Measurements from ENCODE around the gene GNB3. TPM values are rescaled to one million over a fixed set of nuclear protein-coding genes. Genes with fewer than 3 reads are reported as not detected.

GNB3 gene
- total RNA-seq, 1 experiment from 2014 or later = 14.0 TPM

GRCh38 chr12:6828781-6829535 is 11.8 kb upstream of the GNB3 start (continued):
- TF ChIP-seq, protein P1, sequence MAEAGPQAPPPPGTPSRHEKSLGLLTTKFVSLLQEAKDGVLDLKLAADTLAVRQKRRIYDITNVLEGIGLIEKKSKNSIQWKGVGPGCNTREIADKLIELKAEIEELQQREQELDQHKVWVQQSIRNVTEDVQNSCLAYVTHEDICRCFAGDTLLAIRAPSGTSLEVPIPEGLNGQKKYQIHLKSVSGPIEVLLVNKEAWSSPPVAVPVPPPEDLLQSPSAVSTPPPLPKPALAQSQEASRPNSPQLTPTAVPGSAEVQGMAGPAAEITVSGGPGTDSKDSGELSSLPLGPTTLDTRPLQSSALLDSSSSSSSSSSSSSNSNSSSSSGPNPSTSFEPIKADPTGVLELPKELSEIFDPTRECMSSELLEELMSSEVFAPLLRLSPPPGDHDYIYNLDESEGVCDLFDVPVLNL (CRISPR knock-in tag; IDR thresholded peaks at IDR 0.05; ENCODE audit: borderline replicate concordance, low read depth) = peak; percentile 61; the same call in 1 of the 2 replicates
- TF ChIP-seq, protein P2, sequence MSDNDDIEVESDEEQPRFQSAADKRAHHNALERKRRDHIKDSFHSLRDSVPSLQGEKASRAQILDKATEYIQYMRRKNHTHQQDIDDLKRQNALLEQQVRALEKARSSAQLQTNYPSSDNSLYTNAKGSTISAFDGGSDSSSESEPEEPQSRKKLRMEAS (CRISPR knock-in tag; IDR thresholded peaks at IDR 0.05) = peak; percentile 61
- TF ChIP-seq FOXP1 (CRISPR knock-in tag; IDR thresholded peaks at IDR 0.05; ENCODE audit: borderline replicate concordance) (peak; percentile 7; the same call in 1 of the 2 replicates), IRF1 (CRISPR knock-in tag; IDR thresholded peaks at IDR 0.05) (no peak), CREM (CRISPR knock-in tag; IDR thresholded peaks at IDR 0.05) (peak; percentile 50; the same call in 1 of the 2 replicates), NFE2L1 (CRISPR knock-in tag; IDR thresholded peaks at IDR 0.05) (peak; percentile 84), ESRRA (CRISPR knock-in tag; IDR thresholded peaks at IDR 0.05; ENCODE audit: borderline replicate concordance) (no peak; the same call in 1 of the 2 replicates), ZNF512 (CRISPR knock-in tag; IDR thresholded peaks at IDR 0.05; ENCODE audit: borderline replicate concordance) (0 out of 2 replicates have a peak, but pooled peaks have one; percentile 23), NFYB (CRISPR knock-in tag; conservative IDR thresholded peaks at IDR 0.05; ENCODE audit: low read depth) (peak; percentile 21), SMAD4 (CRISPR knock-in tag; IDR thresholded peaks at IDR 0.05) (no peak), ARID4B (CRISPR knock-in tag; IDR thresholded peaks at IDR 0.05; ENCODE audit: borderline replicate concordance) (peak; percentile 59; the same call in 1 of the 2 replicates), ZNF263 (CRISPR knock-in tag; IDR thresholded peaks at IDR 0.05; ENCODE audit: low read depth) (no peak), ELF4 (CRISPR knock-in tag; IDR thresholded peaks at IDR 0.05; ENCODE audit: low read depth) (no peak)
- TF ChIP-seq, protein P3, sequence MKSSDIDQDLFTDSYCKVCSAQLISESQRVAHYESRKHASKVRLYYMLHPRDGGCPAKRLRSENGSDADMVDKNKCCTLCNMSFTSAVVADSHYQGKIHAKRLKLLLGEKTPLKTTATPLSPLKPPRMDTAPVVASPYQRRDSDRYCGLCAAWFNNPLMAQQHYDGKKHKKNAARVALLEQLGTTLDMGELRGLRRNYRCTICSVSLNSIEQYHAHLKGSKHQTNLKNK (CRISPR knock-in tag; IDR thresholded peaks at IDR 0.05) = 0 out of 2 replicates have a peak, but pooled peaks have one; percentile 6

DNA sequence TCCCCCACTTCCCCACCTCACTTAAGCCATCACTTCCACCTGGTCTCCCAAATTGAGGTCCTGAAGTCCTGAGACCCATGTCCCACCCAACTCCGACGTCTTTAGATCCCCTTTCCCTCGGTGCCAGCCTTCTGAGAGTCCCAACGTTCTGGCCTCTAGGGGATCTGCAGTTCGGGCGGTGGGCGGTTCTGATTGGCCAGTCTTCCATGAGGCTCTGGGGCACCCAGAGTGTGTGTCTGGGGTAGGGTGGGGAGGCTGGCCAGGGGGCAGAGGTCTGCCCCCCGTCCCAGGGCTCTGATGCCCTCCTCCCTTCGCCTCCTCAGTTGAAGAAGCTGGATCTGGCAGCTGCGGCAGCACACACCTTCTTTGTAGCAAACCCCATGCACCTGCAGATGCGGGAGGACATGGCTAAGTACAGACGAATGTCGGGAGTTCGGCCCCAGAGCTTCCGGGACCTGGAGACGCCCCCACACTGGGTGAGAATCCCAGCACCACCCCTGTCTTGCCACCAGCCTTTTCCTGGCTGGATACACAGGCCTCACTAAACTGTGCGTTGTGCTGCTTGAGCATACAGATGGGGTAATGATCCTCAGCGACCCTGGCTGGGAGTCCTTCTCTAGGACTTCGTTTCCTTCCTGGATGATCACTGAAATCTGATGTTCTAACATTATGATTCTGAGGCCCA is 11.0 kb upstream of the GNB3 start:
- Mint-ChIP-seq H3K4me1 (peaks cover 37% of the 10 kb centered on the region), H3K27me3 (ENCODE audit: low read depth) (peaks cover 19% of the 10 kb centered on the region), H3K4me3 (peak overlapping the region; percentile 99), H3K36me3 (peaks cover 35% of the 10 kb centered on the region), H3K27ac (peak overlapping the region; percentile 94), H3K9me3 (no peaks in the 10 kb centered on the region)
- DNase-seq (ENCODE audit: low spot score) (peak; percentile 47), ATAC-seq (peak; percentile 26)
- POLR2A ChIA-PET = interaction anchor here (0.5 to 1.9 kb wide), 5 partner anchors 19 to 379 kb away, joined by 3 to 7 read pairs (median 3); partner anchors contain the start of genes CDCA3 and PTMS
- CTCF ChIA-PET = interaction anchor here (0.6 to 8.9 kb wide), 10 partner anchors 23 to 1883 kb away, joined by 3 to 110 read pairs (median 5); partner anchors contain the start of genes COPS7A, LAG3, MLF2 and PTMS
- TF ChIP-seq PRRX2 (CRISPR knock-in tag; IDR thresholded peaks at IDR 0.05) (no peak), FOXP1 (CRISPR knock-in tag; IDR thresholded peaks at IDR 0.05; ENCODE audit: borderline replicate concordance) (no peak), ESRRA (CRISPR knock-in tag; IDR thresholded peaks at IDR 0.05; ENCODE audit: borderline replicate concordance) (no peak), ELF4 (CRISPR knock-in tag; IDR thresholded peaks at IDR 0.05; ENCODE audit: low read depth) (no peak), ZNF263 (CRISPR knock-in tag; IDR thresholded peaks at IDR 0.05; ENCODE audit: low read depth) (no peak), JAZF1 (CRISPR knock-in tag; IDR thresholded peaks at IDR 0.05) (no peak), FOXK1 (CRISPR knock-in tag; IDR thresholded peaks at IDR 0.05) (no peak), NR2C2 (CRISPR knock-in tag; IDR thresholded peaks at IDR 0.05) (no peak)
- TF ChIP-seq, protein P4, sequence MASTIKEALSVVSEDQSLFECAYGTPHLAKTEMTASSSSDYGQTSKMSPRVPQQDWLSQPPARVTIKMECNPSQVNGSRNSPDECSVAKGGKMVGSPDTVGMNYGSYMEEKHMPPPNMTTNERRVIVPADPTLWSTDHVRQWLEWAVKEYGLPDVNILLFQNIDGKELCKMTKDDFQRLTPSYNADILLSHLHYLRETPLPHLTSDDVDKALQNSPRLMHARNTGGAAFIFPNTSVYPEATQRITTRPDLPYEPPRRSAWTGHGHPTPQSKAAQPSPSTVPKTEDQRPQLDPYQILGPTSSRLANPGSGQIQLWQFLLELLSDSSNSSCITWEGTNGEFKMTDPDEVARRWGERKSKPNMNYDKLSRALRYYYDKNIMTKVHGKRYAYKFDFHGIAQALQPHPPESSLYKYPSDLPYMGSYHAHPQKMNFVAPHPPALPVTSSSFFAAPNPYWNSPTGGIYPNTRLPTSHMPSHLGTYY (CRISPR knock-in tag; IDR thresholded peaks at IDR 0.05) = no peak

Data from WTC11 (cell line).